GM23338 (cell line): ENCODE results near the gene SLC9A9. TPM values are rescaled to one million over a fixed set of nuclear protein-coding genes. Genes with fewer than 3 reads are reported as not detected.

Experiments used
- EZH2 ChIP-seq: fragments of 200-600 bp; sonication (generic); IDR thresholded peaks from one replicate; pipeline ENCODE4 v1.8.0; 2017; ENCODE audit warnings: antibody characterized with exemption, mild to moderate bottlenecking, low read depth; ENCODE audit not compliant: unreplicated experiment
- EZH2phosphoT487 ChIP-seq: fragments of 200-600 bp; sonication (generic); IDR thresholded peaks from one replicate; pipeline ENCODE4 v1.8.1; 2018; ENCODE audit warnings: antibody characterized with exemption; ENCODE audit not compliant: unreplicated experiment
- JUNB ChIP-seq: IDR thresholded peaks from one replicate; pipeline ENCODE4 v1.6.1; 2016; ENCODE audit warnings: antibody characterized with exemption; ENCODE audit not compliant: unreplicated experiment
- NANOG ChIP-seq: IDR thresholded peaks from 2 replicates; pipeline ENCODE4 v1.6.1; 2016; ENCODE audit warnings: antibody characterized with exemption, borderline replicate concordance
- POLR2AphosphoS5 ChIP-seq: IDR thresholded peaks from 2 replicates; pipeline ENCODE4 v1.6.1; 2016; ENCODE audit warnings: antibody characterized with exemption, low read depth
- ZNF114 ChIP-seq: fragments of 250-450 bp; sonication (Bioruptor Pico); IDR thresholded peaks from 2 replicates; pipeline ENCODE4 v1.5.0; 2020; ENCODE audit warnings: mild to moderate bottlenecking, moderate library complexity
- ZNF331 ChIP-seq: fragments of 250-450 bp; sonication (Bioruptor Pico); IDR thresholded peaks from 2 replicates; pipeline ENCODE4 v1.5.0; 2020; ENCODE audit warnings: low read depth, mild to moderate bottlenecking, moderate library complexity
- polyA plus RNA-seq: library from polyadenylated mRNA; unstranded; fragments of >200 nt; fragmentation: Nextera tagmentation; extraction: Ambion mirVana; gene quantifications from 2 replicates; pipeline ENCODE4 v1.2.1, GENCODE V29; 2016
- total RNA-seq: library from RNA; depleted of rRNA; stranded (reverse); fragments of >200 nt; shearing (Covaris generic); gene quantifications from 2 replicates; pipeline ENCODE4 v1.2.3, GENCODE V29; 2014
- TF ChIP-seq, protein P1 (sequence below): fragments of 250-450 bp; sonication (Bioruptor Pico); IDR thresholded peaks from 2 replicates; pipeline ENCODE4 v1.5.0; 2020; ENCODE audit warnings: mild to moderate bottlenecking, moderate library complexity
- TF ChIP-seq, protein P2 (sequence below), 2 experiments: fragments of 200-600 bp in 1 of 2; sonication (generic) in 1 of 2; conservative IDR thresholded peaks; 2 replicates each; pipeline versions ENCODE4 v1.5.1 to v1.6.1; 2016 to 2017; ENCODE audit warnings: antibody characterized with exemption in 2 of 2, low read depth in 2 of 2, mild to moderate bottlenecking in 2 of 2, moderate library complexity in 1 of 2
- TF ChIP-seq, protein P3 (sequence below): IDR thresholded peaks from 2 replicates; pipeline ENCODE4 v1.6.1; 2016; ENCODE audit warnings: antibody characterized with exemption

SLC9A9 gene
- total and polyA plus RNA-seq, 2 experiments from 2014 or later = 1.3 to 1.6 TPM

DNA sequence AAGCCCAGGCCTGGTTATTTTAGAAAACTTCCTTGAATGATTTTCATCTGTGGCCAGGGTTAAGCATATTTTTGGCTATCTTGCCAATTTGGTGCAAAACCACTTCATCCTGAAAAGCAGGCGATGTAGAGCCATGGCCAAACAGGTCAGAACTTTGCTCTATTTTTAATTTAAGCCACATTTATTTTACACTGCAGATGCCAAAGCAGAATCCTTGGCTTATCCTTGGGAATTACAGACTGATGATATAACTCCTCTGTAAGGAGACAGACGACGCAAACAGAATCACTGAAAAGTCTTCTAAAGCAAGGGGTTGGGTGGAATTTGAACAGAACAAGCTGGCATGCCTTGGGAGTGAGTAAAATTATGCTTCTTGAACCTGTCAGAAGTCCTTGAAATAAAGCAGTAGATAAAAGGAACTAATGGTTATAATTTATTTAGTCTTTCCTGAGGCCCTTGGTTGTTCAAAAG, 606.8 kb downstream of the SLC9A9 start (continued):
- TF ChIP-seq, protein P1, sequence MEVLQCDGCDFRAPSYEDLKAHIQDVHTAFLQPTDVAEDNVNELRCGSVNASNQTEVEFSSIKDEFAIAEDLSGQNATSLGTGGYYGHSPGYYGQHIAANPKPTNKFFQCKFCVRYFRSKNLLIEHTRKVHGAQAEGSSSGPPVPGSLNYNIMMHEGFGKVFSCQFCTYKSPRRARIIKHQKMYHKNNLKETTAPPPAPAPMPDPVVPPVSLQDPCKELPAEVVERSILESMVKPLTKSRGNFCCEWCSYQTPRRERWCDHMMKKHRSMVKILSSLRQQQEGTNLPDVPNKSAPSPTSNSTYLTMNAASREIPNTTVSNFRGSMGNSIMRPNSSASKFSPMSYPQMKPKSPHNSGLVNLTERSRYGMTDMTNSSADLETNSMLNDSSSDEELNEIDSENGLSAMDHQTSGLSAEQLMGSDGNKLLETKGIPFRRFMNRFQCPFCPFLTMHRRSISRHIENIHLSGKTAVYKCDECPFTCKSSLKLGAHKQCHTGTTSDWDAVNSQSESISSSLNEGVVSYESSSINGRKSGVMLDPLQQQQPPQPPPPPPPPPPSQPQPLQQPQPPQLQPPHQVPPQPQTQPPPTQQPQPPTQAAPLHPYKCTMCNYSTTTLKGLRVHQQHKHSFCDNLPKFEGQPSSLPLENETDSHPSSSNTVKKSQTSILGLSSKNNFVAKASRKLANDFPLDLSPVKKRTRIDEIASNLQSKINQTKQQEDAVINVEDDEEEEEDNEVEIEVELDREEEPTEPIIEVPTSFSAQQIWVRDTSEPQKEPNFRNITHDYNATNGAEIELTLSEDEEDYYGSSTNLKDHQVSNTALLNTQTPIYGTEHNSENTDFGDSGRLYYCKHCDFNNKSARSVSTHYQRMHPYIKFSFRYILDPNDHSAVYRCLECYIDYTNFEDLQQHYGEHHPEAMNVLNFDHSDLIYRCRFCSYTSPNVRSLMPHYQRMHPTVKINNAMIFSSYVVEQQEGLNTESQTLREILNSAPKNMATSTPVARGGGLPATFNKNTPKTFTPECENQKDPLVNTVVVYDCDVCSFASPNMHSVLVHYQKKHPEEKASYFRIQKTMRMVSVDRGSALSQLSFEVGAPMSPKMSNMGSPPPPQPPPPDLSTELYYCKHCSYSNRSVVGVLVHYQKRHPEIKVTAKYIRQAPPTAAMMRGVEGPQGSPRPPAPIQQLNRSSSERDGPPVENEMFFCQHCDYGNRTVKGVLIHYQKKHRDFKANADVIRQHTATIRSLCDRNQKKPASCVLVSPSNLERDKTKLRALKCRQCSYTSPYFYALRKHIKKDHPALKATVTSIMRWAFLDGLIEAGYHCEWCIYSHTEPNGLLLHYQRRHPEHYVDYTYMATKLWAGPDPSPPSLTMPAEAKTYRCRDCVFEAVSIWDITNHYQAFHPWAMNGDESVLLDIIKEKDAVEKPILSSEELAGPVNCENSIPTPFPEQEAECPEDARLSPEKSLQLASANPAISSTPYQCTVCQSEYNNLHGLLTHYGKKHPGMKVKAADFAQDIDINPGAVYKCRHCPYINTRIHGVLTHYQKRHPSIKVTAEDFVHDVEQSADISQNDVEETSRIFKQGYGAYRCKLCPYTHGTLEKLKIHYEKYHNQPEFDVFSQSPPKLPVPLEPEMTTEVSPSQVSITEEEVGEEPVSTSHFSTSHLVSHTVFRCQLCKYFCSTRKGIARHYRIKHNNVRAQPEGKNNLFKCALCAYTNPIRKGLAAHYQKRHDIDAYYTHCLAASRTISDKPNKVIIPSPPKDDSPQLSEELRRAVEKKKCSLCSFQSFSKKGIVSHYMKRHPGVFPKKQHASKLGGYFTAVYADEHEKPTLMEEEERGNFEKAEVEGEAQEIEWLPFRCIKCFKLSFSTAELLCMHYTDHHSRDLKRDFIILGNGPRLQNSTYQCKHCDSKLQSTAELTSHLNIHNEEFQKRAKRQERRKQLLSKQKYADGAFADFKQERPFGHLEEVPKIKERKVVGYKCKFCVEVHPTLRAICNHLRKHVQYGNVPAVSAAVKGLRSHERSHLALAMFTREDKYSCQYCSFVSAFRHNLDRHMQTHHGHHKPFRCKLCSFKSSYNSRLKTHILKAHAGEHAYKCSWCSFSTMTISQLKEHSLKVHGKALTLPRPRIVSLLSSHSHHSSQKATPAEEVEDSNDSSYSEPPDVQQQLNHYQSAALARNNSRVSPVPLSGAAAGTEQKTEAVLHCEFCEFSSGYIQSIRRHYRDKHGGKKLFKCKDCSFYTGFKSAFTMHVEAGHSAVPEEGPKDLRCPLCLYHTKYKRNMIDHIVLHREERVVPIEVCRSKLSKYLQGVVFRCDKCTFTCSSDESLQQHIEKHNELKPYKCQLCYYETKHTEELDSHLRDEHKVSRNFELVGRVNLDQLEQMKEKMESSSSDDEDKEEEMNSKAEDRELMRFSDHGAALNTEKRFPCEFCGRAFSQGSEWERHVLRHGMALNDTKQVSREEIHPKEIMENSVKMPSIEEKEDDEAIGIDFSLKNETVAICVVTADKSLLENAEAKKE (CRISPR knock-in tag) = no peak
- TF ChIP-seq POLR2AphosphoS5 = no peak
- no peak for TF ChIP-seq ZNF114 (CRISPR knock-in tag)
- TF ChIP-seq, protein P2, sequence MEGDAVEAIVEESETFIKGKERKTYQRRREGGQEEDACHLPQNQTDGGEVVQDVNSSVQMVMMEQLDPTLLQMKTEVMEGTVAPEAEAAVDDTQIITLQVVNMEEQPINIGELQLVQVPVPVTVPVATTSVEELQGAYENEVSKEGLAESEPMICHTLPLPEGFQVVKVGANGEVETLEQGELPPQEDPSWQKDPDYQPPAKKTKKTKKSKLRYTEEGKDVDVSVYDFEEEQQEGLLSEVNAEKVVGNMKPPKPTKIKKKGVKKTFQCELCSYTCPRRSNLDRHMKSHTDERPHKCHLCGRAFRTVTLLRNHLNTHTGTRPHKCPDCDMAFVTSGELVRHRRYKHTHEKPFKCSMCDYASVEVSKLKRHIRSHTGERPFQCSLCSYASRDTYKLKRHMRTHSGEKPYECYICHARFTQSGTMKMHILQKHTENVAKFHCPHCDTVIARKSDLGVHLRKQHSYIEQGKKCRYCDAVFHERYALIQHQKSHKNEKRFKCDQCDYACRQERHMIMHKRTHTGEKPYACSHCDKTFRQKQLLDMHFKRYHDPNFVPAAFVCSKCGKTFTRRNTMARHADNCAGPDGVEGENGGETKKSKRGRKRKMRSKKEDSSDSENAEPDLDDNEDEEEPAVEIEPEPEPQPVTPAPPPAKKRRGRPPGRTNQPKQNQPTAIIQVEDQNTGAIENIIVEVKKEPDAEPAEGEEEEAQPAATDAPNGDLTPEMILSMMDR (conservative IDR thresholded peaks at IDR 0.05; ENCODE audit: low read depth in 2 of 2) = no peak
- TF ChIP-seq EZH2phosphoT487 = no peak
- TF ChIP-seq NANOG = no peak
- TF ChIP-seq ZNF331 (CRISPR knock-in tag) = no peak
- TF ChIP-seq JUNB = no peak
- TF ChIP-seq EZH2 = no peak
- TF ChIP-seq, protein P3, sequence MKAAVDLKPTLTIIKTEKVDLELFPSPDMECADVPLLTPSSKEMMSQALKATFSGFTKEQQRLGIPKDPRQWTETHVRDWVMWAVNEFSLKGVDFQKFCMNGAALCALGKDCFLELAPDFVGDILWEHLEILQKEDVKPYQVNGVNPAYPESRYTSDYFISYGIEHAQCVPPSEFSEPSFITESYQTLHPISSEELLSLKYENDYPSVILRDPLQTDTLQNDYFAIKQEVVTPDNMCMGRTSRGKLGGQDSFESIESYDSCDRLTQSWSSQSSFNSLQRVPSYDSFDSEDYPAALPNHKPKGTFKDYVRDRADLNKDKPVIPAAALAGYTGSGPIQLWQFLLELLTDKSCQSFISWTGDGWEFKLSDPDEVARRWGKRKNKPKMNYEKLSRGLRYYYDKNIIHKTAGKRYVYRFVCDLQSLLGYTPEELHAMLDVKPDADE = no peak
